GF-D8 (cell line): Measurements from ENCODE around the gene TMEM126B.
"Not testable (repeated sequence)": the region's sequence is repeated elsewhere in the genome, so short reads cannot be mapped to it uniquely, and the experiment has no call there.

Experiments
- DNase-seq: peaks from one replicate; lab custom pipeline; 2025; lab: John Stamatoyannopoulos, UW

The TMEM126B gene

DNA sequence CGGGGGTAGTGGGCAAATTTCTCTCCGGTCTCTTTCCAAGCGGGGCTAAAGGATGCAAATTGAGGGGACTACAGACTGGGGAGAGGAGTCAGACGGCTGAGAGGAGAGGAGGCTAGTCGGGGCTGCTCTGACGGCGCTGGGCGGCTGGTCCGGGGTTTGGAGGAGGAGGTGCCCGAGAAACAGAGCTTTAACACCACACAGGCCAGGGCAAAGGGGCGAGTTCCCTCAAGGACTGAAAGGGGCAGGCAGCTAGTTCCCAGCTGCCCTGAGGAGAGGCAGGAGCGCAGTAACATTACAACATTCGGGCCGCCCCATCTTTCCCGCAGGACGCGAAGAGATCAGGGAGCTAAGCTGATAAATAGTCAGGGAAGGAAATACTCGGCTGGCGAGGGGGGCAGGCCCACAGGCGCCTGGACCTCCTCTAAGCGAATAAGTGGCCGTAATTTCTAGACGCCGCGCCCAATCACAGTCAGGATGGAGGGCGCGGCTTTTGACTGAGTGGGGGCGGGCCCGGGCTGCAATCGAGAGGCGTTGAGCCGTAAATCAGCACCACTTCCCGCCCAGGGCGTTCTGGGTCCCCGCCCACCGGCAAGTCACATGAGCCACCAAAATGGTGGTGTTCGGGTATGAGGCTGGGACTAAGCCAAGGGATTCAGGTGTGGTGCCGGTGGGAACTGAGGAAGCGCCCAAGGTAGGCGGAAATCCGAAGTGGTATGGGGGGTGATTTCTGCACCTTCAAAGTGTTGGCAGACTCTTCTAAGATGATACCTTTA lies at the start of gene TMEM126B:
TMEM126B (plus strand) TSS at position 596 of the 773 bp plus-strand sequence; CDS start at position 611, 15 bp downstream.
- DNase-seq, result peak; percentile 90

DNA sequence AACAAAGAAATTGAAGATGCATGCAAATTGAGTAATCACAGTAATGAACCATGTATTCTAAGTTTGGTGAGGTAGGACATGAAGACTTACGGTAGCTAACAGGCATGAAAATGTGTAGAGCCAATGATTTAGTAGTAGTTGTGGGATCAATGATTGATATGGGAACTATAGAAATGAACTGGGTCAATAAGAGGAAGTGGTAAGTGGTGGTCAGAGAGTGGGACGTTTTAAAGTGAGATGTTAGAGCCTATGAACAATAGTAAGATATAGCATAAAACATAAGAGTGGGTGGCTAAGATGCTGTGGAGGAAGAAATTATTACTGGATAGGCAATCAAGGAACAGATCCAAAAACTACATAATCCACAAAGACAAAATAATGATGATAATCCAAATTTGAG lies 46.3 kb upstream of the TMEM126B start:
- DNase-seq, result no peak

DNA sequence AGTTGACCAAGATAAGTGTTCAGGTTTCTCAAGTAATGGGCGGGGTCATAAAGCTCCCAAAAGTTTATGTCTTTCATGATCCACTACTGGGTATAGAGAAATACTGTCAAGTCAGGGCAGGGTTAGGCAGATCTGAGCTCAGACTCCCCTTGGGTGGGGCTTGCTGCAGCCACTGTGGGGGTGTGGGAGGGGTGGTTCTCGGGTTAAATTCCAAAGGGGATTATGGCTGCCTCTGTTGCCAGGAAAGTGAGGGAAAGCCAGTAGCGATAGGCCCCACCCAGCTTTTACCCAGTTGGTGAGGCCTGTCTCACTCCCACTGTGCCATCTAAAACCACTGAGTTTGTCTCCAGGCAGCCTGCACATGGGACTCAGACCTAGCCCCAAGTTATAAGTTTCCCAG lies 39.0 kb upstream of the TMEM126B start:
- DNase-seq, result no peak

DNA sequence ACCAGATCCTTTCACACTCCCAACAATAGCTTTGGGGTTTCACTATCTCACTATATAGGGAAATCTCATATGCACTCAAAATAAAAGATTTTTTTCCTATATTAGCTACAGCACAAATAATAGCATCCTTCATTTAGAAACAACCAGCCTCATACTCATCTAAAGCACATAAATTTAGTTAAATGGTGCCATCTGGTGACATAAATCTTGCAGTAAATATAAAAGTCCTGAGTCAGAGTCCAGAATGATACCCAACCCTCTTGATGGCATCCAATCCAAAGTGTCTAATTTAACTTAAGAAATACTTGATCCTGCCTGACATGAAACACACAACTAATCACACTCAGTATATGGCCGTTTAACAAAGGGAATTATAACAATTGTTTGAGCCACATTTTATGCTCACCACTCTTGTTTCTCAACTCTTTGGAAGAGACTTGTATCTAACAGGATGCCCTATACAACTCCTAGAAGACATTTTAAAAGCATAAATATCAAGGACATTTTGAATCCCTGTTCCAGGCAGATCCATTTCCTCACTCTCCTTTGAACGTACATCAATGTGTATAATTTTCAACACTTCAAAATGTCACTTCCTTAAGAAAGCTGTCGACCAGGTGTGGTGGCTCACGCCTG lies 37.4 kb upstream of the TMEM126B start:
- DNase-seq, result no peak

DNA sequence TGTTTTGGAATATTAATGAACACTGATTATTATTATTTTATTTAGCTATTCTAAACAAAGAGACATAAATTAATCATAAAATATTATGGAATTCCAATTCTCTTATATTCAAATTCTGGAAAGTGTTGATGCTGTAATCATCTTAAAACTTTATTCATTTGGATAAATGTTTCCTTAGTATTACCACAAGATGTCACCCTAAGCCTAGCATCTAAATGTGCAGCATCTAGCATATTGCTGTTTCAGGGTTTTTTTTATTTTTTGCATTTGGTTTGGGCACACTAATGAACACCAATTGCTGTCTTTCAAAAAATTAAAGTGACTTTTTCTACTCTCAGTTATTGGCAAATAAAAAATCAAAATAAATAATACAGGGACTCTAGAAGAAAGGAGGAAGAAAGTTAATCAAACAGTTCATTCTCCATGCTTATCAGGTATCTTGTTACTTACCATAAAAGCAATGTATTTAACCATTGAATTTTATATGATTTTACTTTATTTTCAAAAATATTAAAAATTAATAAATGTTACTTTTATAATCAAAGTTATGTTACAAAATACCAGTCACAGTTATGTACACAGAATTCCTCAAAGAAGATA lies 33.0 kb upstream of the TMEM126B start:
- no peak for DNase-seq

DNA sequence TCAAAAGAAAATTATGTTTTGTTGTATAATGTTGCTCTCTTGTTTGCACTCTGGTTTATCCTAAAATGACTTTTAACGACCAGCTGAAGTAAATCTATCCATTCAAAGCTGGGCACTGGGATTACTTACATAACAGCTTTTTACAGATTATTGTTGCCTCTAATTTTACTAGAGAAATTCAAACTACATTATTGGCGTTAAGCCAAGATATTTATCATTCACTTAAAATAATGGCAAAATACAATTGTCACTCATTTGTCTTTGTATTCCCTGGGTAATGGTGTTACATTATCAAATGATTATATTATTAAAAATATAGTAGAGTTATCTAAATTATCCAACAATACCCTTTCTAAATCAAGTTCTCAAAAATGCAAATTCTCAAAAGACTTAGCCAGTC lies 31.5 kb upstream of the TMEM126B start:
- no peak for DNase-seq

DNA sequence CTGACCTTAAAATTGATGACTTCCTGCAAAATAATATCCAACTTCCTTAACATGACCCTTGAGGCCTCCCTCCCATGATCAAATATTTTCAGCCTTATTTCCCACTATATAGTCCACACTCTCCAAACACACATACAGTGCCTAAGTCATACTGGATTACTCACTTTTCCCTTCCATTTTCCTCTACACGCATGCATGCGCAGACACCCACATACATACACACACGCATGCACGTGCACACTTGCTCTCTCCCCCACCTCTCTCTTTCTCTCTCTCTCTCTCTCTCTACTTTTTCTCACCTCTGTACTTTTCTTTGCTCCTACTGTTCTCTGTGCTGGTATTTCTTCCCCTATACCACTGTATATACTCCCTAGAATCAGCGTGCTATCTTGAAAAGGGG lies 29.3 kb upstream of the TMEM126B start:
- DNase-seq, result no peak

DNA sequence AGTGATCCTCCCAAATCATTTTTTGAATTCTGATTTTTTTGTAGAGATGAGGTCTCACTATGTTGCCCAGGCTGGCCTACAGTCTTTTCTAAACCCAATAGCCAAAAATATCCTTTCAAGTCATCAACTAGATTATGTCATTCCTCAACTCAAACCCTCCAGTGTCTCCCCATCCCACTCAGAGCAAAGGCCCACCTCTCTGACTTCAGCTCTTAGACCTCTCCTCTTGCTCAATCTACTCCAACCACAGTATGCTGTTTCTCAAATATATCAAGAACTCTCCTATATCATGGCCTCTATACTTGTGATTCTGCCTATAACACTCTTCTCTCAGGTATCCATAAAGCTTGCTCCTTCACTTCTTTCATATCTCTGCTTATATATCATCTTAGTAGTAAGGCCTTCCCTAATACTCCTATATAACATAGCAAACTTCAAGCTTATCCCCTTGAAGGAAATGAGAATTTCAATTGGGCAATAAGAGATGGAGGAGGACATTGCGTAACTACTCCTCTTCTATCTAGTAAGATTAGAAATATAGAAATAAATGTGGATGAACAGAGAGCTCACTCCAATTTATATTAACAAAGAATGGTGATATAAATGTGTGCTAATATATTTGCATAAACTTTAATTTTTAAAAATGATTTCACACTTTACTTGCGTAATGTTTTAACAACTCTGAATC lies 25.7 kb upstream of the TMEM126B start:
- no peak for DNase-seq

DNA sequence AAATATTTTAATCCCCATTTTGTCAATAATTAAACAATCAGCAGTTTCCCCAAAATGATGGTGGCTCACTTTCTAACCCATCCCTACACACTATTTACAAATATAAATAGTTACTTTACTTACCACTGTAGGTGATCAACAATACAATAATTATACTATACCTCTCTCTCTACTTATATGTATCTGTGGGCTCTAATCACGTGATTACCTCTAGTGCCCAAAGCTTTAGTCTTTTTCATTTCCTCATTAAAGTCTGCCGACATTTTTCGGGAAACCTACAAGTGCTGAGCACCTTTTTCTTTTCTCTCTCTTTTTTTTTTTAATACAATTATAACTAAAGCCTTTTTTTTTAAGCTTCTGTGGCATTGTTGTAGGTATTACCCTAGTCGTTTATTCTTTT lies 25.2 kb upstream of the TMEM126B start:
- DNase-seq, result no peak

DNA sequence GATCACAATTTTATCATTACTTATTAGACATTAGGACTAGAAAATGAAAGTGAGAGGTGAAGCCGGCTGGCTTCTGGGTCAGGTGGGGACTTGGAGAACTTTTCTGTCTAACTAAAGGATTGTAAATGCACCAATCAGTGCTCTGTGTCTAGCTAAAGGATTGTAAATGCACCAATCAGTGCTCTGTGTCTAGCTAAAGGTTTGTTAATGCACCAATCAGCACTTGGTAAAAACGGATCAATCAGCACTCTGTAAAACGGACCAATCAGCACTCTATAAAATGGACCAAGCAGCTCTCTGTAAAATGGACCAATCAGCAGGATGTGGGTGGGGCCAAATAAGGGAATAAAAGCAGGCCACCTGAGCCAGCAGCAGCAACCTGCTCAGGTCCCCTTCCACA lies 22.2 kb upstream of the TMEM126B start:
- DNase-seq, result not testable (repeated sequence)

DNA sequence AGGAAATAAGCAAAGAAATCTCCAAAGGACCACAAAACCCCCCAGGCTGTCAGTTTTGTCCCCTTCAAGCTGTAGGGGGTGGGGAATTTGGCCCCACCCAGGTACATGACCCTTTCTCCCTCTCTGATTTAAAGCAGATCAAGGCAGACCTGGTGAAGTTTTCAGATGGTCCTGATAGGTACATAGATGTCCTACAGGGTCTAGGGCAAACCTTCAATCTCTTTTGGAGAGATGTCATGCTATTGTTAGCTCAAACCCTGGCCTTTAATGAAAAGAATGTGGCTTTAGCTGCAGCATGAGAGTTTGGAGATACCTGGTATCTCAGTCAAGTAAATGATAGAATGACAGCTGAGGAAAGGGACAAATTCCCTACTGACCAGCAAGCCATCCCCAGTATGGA lies 19.8 kb upstream of the TMEM126B start:
- DNase-seq, result not testable (repeated sequence)

DNA sequence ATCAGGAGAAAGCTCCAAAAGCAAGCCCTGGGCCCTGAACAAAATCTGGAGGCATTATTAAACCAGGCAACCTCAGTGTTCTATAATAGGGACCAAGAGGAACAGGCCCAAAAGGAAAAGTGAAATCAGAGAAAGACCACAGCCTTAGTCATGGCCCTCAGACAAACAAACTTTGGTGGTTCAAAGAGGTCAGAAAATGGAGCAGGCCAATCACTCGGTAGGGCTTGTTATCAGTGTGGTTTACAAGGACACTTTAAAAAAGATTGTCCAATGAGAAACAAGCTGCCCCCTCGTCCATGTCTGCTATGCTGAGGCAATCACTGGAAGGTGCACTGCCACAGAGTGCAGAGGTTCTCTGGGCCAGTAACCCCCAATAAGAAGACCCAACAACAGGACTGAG lies 19.1 kb upstream of the TMEM126B start:
- not testable (repeated sequence) for DNase-seq

DNA sequence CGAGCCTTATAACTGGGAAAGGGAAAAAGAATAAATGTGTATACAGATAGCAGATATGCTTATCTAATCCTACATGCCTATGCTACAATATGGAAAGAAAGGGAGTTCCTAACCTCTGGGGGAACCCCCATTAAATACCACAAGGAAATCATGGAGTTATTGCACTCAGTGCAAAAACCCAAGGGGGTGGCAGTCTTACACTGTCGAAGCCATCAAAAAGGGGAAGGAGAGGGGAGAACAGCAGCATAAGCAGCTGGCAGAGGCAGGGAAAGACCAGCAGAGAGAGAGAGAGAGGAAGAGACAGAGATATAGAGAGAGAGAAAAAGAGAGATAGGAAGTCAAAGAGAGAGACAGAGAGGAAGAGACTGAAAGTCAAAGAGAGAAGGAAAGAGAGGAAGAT lies 16.8 kb upstream of the TMEM126B start:
- DNase-seq, result not testable (repeated sequence)

DNA sequence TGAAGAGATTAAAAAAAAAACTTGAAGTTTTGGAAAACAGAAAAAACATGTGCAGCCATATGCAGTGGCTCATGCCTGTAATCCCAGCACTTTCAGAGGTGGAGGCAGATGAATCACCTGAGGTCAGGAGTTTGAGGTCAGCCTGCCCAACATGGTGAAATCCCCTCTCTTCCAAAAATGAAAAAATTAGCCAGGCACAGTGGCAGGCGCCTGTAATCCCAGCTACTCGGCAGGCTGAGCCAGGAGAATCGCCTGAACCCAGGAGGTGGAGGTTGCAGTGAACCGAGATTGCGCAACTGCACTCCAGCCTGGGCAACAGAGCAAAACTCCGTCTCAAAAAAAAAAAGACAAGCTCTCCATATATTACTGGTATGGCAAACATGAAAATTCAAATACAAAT lies 8.9 kb upstream of the TMEM126B start:
- no peak for DNase-seq

DNA sequence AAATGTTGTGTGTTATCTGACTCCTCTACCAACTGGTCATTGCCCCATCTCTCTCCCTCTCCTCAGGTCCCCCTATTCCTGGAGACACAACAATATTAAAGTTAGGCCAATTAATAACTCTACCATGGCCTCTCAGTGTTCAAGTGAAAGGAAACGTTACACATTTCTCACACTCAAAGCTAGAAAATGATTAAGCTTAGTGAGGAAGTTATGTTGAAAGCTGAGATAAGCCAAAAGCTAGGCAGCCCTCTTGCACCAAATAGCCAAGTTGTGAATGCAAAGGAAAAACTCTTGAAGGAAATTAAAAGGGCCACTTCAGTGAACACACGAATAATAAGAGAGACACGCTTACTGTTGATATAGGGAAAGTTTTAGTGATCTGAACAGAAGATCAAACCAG lies 8.1 kb upstream of the TMEM126B start:
- no peak for DNase-seq

DNA sequence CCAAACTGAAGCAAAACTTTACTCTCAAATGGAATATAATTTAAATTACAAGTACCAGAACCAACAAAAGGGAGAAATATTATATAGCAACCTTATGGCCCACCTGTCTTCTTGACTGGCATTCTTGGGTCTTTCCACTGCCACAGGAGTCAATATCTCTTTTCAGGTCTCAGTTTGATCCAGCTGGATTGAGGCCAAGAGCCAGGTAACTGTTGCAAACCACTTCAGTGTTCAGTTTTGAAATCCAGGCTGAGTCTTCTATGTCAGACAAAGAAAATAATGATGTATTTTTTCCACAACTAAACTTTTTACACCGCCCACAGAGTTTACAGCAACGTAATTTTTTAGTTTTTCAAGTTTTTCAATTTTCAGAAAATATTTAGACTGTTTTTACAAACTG lies 1.9 kb upstream of the TMEM126B start:
- no peak for DNase-seq

DNA sequence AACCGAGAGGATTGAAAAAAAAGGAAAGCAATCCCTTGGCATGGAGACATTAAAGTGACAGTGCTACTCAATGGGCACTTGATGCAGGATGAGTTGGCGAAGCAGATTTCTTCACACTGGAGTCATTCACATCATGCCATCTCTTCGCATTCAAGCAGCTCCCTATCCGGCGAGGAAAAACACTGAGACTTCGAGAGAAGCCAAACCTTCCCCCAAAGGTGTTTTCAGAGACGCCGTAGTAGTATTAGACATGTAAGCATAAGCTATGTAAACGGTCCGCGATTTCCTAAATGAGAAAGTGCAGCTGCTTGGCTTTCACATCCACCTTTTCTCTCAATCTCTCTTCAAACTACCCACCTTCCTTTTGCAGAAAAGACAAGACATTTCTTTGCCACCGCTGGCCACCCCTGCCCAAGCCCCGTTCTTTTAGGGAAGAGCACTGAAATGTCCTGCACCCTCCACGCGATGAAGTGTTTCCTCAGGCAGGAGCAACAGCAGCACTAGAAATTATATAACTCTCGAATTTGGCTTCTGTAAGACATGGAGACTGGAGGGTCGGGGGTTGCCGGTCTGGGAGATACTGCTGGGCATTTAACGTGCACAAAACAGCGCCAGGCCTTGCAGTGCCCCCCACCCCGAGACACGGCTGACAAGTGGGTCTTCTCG lies 928 bp upstream of the TMEM126B start, which contains the start of gene DLG2:
DLG2 (minus strand) TSS at position 13 of the 666 bp plus-strand sequence.
- no peak for DNase-seq

DNA sequence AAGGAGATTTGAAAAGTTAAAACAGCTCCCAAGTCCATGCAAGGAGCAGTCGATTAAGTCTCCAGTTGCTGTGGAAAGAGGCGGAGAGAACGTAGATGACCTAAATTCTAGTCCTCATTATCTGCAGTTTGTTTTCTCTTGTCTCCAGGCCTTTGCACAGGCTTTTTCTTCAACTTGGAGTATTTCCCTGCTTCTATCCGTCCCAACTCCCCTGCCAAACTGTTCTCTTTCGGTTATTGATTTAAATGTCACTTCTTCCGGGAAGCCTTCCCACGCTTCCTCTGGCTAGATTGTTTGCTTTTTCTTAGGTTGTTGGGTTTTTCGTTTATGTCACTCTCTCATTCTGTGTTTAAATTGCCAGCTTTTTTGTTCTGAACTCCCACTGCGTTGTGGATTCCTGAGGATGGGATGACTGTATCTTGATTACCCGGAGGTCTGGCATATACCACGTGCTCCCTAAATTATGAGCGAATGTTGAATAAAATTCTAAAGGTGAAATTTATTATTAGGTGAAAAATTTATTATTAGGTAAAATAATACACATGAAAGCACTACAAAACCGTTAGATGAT lies 463 bp downstream of the TMEM126B start:
- no peak for DNase-seq

DNA sequence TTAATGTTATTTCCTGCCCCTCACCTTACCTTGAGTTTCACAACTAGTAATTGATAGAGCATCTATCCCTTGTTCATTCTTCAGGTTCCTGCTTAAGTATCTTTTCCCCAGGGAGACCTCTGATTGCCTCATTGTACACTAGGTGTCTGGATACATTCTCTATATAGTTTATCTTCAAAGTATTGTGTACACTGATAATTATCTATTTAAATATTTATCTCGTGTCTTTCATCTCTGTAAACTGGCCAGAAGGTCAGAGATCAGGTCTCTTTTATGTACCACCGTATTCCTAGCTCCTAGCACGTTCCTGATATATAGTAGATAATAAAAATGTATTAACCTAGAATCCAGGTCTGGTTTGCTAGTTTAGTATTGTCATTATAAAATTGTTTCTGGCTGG lies 6.4 kb downstream of the TMEM126B start:
- DNase-seq, result no peak

DNA sequence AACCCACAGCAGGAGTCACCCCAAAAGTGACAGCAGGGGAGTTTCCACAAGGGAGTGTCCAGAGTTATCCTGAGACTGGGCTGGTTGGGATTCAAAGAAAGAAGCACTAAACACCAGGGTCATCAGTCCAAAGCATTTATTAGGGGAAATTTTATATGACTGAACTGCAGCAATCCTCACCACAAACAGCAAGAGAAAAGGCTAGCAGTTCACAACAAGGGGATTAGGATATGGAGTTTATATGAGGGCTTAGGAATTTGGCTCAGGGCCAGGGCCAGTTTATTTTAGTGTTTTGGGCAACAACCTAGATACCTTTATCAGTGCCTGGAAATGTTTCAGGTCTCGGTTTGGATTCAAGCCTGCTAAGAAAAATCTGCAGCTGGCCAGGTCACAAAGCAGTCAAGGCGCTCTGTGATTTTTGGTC lies 14.8 kb downstream of the TMEM126B start:
- DNase-seq, result no peak

DNA sequence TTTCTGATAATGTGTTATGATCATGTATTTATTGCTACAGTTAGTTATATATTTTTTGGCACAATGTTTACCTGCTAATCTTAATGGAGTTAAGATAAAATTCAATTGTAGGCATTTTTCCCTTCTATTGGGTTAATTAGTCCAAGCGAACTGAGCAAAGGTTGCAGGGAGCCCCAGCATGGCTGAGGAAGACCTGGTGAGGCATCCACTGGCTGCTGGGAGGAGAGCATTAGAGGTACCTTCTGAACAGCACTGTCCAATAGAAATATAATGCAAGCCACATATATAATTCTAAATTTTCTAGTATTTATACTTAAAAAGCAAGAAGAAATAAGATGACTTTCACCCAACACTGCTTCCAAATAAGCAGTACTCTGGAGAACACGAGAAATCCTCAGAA lies 18.7 kb downstream of the TMEM126B start:
- DNase-seq, result no peak
